HUES48 (cell line): ENCODE data around the gene DDC.

ENCODE experiments used
- H3K27ac ChIP-seq: one replicate; pipeline ENCODE4 v1.7.0; 2013; ENCODE audit warnings: low read depth, low read length, inconsistent platforms
- H3K27me3 ChIP-seq: 2 replicates; pipeline ENCODE4 v1.6.1; 2013; ENCODE audit warnings: mild to moderate bottlenecking, low read length; ENCODE audit not compliant: control insufficient read depth, insufficient read depth
- H3K36me3 ChIP-seq: 2 replicates; pipeline ENCODE4 v1.6.1; 2013; ENCODE audit warnings: low read length; ENCODE audit not compliant: control insufficient read depth, insufficient read depth
- H3K4me1 ChIP-seq: 2 replicates; pipeline ENCODE4 v1.6.1; 2013; ENCODE audit warnings: mild to moderate bottlenecking, low read length; ENCODE audit not compliant: control insufficient read depth, insufficient read depth
- H3K4me3 ChIP-seq: 2 replicates; pipeline ENCODE4 v1.5.1; 2013; ENCODE audit warnings: mild to moderate bottlenecking, low read depth, low read length
- H3K9ac ChIP-seq: 2 replicates; pipeline ENCODE4 v1.6.1; 2013; ENCODE audit warnings: mild to moderate bottlenecking, low read depth, low read length, moderate library complexity
- H3K9me3 ChIP-seq: 2 replicates; pipeline ENCODE4 v1.6.1; 2013; ENCODE audit warnings: low read length; ENCODE audit not compliant: control insufficient read depth, insufficient read depth

Gene DDC

DNA sequence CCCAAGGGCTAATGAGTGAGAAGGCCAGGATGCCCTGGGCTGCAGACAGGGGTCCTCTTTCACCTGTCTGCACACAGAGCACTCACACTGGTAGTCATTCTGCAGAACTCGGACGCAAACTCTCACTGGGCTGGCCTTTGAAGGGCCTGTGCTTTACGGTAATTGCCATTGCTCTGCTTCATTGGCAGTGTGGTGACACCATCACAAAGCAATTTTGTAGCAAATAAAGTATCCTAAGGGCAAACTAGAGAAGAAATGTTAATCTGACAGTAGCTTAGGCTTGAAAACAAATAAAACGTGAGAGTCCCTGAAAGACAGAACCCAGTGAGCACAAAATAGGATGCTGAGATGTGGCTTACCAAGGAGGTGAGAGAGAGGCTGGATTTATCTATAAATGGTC is 84.4 kb downstream of the DDC start:
- Histone ChIP-seq H3K27ac (no peak overlapping the region), H3K4me3 (no peak overlapping the region), H3K27me3 (no peaks in the 10 kb centered on the region)

DNA sequence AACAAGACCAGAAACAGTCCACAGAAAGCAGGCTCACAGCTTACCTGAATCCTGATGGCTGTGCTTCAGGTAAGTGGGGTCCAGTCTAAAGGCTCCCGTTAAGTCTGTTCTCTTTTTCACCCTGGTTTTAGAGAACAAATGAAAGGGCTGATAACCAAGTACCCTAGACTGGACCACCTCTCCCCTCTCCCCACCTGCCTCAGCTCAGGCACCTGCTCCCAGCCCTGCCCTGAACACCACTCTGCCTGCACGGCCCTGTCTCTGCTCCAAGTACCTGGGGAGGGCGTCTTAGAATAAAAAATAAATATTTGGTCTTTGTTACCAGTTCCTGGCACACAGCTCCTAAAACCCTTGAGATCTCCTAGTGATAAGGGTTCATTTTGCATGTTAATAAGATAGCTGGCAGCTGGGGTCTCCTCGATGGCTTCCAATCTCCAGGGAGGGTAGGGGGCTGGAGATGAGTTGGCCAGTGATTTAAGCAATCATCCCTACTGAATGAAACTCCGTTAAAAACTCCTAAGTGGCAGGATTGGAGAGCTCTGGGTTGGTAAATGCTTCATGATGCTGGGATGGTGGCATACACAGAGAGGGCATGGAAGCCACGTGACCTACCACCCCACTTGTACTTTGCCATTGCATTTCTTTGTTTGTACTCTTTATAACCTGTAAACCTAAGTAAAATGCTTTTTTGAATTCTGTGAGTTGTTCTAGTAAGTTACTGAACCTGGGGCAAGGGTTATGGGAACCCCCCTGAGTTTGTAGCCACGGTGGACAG is 85.3 kb downstream of the DDC start:
- Histone ChIP-seq H3K27ac (no peak overlapping the region), H3K27me3 (no peaks in the 10 kb centered on the region), H3K4me1 (no peaks in the 10 kb centered on the region), H3K4me3 (no peak overlapping the region), H3K9me3 (peaks cover 7% of the 10 kb centered on the region; the same call in 1 of the 2 replicates), H3K9ac (no peak overlapping the region), H3K36me3 (no peaks in the 10 kb centered on the region)

More for the DNA sequence above, 84.4 kb downstream of the DDC start:
- H3K4me1 ChIP-seq = no peaks in the 10 kb centered on the region
- no peaks in the 10 kb centered on the region for H3K36me3 ChIP-seq
- H3K9me3 ChIP-seq = peaks cover 7% of the 10 kb centered on the region; the same call in 1 of the 2 replicates
- no peak overlapping the region for H3K9ac ChIP-seq

DNA sequence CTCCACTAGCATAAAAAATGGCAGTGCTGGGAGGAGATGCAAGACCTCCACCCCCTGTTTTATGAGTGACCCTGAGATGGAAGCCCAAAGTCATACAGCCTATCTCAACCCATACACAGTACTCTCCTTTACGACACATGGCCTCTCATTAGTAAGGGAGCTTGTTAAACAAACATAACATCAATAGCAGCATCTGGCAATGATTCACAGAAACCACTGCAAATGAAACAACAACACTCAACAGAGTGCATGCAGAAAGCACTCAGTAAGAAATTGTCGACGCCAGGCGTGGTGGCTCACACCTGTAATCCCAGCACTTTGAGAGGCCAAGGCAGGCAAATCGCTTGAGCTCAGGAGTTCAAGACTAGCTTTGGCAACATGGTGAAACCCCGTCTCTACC is 87.6 kb downstream of the DDC start:
- H3K4me3 ChIP-seq = no peak overlapping the region
- H3K9me3 ChIP-seq = no peaks in the 10 kb centered on the region
- H3K27ac ChIP-seq = no peak overlapping the region
- H3K36me3 ChIP-seq = no peaks in the 10 kb centered on the region
- H3K27me3 ChIP-seq = no peaks in the 10 kb centered on the region
- H3K4me1 ChIP-seq = no peaks in the 10 kb centered on the region
- H3K9ac ChIP-seq = no peak overlapping the region

DNA sequence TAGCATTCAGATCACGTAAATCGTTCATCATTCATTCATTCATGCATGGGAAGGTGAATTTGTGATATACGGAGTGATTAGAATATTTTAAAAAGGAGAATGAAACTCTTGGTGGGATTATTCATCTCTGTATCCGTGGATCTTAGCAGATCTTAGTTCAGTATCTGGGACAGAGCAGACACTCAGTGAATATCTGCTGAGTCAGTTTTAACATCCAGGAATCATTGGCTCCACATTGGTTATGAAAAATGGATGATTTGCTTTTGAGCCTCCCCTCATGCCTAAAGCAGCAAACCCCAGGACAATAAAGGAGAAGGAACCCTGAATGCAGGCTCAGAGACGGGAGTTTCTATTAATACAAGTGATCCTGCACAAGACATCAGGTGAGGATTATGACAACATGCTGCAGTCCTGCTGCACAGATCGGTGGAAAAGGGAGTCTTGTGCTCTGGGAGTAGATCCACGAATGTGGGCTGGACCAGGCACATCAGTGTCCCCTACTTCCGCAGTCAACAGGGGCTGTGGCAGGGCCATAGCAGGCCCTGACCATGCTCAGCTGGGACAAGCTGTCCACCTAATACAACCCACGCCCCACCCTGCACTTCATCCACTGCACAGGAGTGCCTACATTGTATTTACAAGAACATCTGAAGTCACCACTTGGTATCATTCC is 88.1 kb downstream of the DDC start:
- Histone ChIP-seq H3K27me3 (no peaks in the 10 kb centered on the region), H3K9me3 (no peaks in the 10 kb centered on the region), H3K27ac (no peak overlapping the region), H3K36me3 (no peaks in the 10 kb centered on the region), H3K9ac (no peak overlapping the region), H3K4me3 (no peak overlapping the region), H3K4me1 (no peaks in the 10 kb centered on the region)

DNA sequence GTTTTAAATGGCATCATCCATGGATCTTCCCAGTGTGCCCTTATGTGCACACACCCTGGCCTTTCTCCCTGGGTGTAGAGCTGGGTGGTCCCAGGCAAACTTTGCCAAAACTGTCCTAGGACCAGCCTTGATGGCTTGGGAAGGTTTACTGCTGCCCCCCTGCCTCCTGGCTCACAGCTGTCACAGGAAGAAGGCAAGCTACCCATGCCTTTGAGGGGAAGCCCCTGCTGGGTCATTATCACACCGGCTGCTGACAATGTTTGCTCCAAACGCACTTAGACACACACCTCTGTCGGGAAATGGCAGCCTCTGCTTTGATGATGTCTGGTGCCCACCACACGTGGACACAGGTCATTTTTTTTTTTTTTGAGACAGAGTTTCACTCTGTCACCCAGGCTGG is 89.9 kb downstream of the DDC start:
- Histone ChIP-seq H3K27ac (no peak overlapping the region), H3K36me3 (no peaks in the 10 kb centered on the region), H3K9me3 (no peaks in the 10 kb centered on the region), H3K4me1 (no peaks in the 10 kb centered on the region), H3K9ac (no peak overlapping the region), H3K4me3 (no peak overlapping the region), H3K27me3 (no peaks in the 10 kb centered on the region)

DNA sequence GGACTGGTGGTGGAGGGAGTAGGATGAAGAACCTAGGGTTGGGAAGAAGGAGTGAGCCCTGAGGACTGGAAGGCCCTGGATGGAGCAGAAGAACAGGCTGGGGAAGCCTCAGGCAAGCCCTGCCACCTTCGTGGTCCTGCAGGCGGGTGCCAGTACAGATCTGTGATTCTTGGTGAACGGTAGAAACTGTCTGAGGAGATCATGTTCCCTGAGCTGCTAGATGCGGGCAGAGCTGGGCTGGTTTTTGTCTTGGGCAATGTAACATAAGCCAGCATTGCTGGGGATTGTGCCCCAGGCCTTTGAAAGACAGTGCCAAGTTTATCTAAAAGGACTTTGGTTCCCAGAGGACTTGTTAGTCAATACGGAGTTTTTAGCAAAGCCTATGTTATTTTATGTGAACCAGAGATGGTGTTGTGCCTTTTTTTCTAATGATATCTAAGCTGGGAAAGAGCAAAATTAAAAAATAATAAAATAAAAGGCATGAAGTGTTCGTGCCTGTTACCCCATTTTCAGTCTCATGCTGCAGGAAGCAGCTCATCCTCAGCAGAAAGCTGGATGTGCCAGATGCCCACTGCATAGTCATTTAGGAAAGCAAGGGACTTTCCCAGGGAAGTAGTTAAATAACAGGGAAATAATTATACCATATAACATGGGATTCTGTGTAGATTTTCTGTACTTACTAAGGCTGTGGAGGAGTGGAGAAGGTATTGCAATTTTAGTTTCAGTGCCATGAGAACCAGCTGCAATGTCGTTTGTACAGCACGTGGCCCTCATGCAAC is 90.6 kb downstream of the DDC start:
- Histone ChIP-seq H3K4me1 (no peaks in the 10 kb centered on the region), H3K27me3 (no peaks in the 10 kb centered on the region), H3K9me3 (no peaks in the 10 kb centered on the region), H3K27ac (no peak overlapping the region), H3K9ac (no peak overlapping the region), H3K36me3 (no peaks in the 10 kb centered on the region), H3K4me3 (no peak overlapping the region)

DNA sequence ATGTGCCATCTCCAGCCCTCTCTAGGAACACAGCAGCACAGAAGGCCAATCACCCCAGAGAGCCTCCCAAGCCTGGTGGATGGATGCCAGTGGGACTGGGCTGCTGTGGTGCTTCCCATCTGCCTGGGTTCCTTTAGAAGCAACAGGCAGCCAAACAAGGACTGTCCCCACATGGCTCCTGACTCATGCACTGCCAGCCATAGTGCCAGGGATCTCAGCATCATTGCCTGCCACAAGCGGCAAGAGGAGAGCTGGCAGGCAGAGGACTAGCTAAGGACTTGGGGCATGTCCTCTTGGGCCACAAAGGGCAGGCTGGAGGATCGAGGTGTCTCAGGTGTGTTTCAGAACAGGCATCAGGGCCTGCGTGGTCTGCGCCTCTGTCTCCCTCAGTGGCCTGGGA is 91.7 kb downstream of the DDC start:
- H3K4me1 ChIP-seq = no peaks in the 10 kb centered on the region
- peaks cover 2% of the 10 kb centered on the region for H3K27me3 ChIP-seq
- no peak overlapping the region for H3K27ac ChIP-seq
- no peak overlapping the region for H3K4me3 ChIP-seq
- no peak overlapping the region for H3K9ac ChIP-seq
- H3K9me3 ChIP-seq = no peaks in the 10 kb centered on the region
- H3K36me3 ChIP-seq = no peaks in the 10 kb centered on the region

DNA sequence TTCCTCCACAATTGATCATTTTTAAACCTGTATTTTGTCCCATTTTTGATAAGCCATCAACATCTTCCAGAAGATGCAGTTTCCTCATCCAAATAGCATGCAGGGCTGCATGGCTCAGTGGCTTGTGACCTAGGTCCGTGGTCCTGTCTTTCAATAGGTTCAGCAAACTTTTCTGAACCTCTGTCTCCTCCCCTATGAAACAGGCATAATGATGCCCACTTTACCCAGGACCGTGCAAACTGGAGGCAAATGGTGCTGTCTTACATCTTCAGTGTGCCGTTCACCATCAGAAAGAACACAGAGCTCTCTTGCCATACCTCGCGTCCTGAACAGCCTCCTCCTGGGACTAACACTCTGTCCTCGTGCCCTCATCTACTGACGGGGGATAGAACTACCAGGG is 92.8 kb downstream of the DDC start:
- H3K9me3 ChIP-seq = no peaks in the 10 kb centered on the region
- H3K9ac ChIP-seq = no peak overlapping the region
- no peaks in the 10 kb centered on the region for H3K36me3 ChIP-seq
- H3K4me3 ChIP-seq = no peak overlapping the region
- H3K4me1 ChIP-seq = no peaks in the 10 kb centered on the region
- H3K27ac ChIP-seq = no peak overlapping the region
- H3K27me3 ChIP-seq = peaks cover 12% of the 10 kb centered on the region

DNA sequence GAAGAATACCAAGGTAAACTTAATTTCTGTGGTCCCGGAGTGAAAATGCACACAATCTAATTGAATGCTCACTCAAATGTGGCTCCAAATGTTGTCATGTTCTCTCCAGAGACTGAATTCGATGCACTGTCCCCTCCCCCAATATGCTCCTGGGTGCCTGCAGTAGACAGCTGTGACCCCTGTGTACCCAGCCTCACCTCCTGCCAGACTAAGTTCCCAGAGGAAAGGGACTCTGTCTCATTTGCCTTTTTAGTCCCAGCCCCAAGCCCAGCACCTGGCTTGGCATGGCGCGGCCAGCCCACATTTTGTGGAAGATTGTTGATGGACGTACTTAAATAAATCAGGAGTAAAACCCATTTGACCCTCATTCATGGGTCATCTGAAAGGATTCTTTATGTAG is 93.2 kb downstream of the DDC start:
- H3K4me3 ChIP-seq = no peak overlapping the region
- no peaks in the 10 kb centered on the region for H3K36me3 ChIP-seq
- peaks cover 13% of the 10 kb centered on the region for H3K27me3 ChIP-seq
- H3K9me3 ChIP-seq = no peaks in the 10 kb centered on the region
- H3K4me1 ChIP-seq = no peaks in the 10 kb centered on the region
- H3K9ac ChIP-seq = no peak overlapping the region
- H3K27ac ChIP-seq = no peak overlapping the region

DNA sequence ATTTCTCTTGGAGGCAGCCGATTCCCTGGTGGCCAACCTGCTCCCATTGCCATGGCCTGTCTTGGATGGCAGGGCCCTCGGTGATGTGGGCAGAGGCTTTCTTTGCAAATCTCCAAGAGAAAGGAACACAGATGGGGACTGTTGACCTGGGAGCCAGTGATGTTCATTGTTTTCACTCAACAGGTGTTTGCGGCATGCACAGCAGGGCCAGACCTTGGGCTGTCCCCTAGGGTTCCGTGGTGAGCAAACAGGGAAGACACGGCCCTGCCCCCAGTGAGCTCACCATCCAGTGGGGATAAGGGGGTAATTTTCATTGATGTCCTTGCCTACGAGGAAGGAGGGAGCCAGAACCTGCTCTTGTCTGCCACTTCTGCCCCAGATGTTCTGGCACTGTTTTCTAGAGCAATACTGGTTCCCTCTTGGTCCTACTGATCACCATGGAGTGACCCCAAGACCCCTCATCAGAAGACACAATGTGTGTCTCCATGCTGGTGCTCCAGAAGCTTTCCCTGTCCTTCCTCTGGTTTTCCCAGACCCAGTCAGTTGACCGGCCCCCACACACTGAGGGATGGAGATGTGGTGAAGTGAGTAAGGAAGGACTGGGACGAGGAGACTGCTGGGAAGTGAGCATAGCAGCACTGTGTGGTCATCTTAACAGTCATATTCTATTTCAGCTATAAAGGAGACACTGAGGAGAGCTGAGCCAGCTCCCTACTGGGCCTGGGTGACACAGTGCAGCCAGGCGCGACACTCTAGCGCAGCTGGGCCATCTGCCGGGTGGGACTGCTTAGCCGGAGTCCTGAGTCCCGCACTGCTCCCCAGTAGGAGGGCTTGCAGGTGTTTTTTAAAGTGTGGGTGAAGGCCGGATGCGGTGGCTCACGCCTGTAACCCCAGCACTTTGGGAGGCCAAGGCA is 94.7 kb downstream of the DDC start:
- Histone ChIP-seq H3K9me3 (no peaks in the 10 kb centered on the region), H3K36me3 (no peaks in the 10 kb centered on the region), H3K4me1 (no peaks in the 10 kb centered on the region), H3K27me3 (peaks cover 13% of the 10 kb centered on the region), H3K9ac (no peak overlapping the region), H3K27ac (no peak overlapping the region), H3K4me3 (no peak overlapping the region)
